ENCODE results near the gene DPM2.

GRCh38 chr9:127982912-127983311, 45.3 kb upstream of the DPM2 start:
- TF ChIP-seq JUNB (IDR thresholded peaks at IDR 0.05; ENCODE audit: unreplicated experiment) (no peak), CTCF (conservative IDR thresholded peaks at IDR 0.05; ENCODE audit: low read depth in 2 of 2) (no peak), POLR2AphosphoS5 (IDR thresholded peaks at IDR 0.05; ENCODE audit: low read depth) (no peak), EZH2 (IDR thresholded peaks at IDR 0.05; ENCODE audit: low read depth, unreplicated experiment) (no peak), STAT1 (IDR thresholded peaks at IDR 0.05; ENCODE audit: unreplicated experiment) (no peak), CREB1 (CRISPR knock-in tag; IDR thresholded peaks at IDR 0.05; ENCODE audit: low read depth) (no peak), EZH2phosphoT487 (IDR thresholded peaks at IDR 0.05; ENCODE audit: unreplicated experiment) (no peak), NANOG (IDR thresholded peaks at IDR 0.05; ENCODE audit: borderline replicate concordance) (no peak)
- TF ChIP-seq, protein P1, sequence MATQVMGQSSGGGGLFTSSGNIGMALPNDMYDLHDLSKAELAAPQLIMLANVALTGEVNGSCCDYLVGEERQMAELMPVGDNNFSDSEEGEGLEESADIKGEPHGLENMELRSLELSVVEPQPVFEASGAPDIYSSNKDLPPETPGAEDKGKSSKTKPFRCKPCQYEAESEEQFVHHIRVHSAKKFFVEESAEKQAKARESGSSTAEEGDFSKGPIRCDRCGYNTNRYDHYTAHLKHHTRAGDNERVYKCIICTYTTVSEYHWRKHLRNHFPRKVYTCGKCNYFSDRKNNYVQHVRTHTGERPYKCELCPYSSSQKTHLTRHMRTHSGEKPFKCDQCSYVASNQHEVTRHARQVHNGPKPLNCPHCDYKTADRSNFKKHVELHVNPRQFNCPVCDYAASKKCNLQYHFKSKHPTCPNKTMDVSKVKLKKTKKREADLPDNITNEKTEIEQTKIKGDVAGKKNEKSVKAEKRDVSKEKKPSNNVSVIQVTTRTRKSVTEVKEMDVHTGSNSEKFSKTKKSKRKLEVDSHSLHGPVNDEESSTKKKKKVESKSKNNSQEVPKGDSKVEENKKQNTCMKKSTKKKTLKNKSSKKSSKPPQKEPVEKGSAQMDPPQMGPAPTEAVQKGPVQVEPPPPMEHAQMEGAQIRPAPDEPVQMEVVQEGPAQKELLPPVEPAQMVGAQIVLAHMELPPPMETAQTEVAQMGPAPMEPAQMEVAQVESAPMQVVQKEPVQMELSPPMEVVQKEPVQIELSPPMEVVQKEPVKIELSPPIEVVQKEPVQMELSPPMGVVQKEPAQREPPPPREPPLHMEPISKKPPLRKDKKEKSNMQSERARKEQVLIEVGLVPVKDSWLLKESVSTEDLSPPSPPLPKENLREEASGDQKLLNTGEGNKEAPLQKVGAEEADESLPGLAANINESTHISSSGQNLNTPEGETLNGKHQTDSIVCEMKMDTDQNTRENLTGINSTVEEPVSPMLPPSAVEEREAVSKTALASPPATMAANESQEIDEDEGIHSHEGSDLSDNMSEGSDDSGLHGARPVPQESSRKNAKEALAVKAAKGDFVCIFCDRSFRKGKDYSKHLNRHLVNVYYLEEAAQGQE (IDR thresholded peaks at IDR 0.05; ENCODE audit: unreplicated experiment): no peak
- TF ChIP-seq, protein P2, sequence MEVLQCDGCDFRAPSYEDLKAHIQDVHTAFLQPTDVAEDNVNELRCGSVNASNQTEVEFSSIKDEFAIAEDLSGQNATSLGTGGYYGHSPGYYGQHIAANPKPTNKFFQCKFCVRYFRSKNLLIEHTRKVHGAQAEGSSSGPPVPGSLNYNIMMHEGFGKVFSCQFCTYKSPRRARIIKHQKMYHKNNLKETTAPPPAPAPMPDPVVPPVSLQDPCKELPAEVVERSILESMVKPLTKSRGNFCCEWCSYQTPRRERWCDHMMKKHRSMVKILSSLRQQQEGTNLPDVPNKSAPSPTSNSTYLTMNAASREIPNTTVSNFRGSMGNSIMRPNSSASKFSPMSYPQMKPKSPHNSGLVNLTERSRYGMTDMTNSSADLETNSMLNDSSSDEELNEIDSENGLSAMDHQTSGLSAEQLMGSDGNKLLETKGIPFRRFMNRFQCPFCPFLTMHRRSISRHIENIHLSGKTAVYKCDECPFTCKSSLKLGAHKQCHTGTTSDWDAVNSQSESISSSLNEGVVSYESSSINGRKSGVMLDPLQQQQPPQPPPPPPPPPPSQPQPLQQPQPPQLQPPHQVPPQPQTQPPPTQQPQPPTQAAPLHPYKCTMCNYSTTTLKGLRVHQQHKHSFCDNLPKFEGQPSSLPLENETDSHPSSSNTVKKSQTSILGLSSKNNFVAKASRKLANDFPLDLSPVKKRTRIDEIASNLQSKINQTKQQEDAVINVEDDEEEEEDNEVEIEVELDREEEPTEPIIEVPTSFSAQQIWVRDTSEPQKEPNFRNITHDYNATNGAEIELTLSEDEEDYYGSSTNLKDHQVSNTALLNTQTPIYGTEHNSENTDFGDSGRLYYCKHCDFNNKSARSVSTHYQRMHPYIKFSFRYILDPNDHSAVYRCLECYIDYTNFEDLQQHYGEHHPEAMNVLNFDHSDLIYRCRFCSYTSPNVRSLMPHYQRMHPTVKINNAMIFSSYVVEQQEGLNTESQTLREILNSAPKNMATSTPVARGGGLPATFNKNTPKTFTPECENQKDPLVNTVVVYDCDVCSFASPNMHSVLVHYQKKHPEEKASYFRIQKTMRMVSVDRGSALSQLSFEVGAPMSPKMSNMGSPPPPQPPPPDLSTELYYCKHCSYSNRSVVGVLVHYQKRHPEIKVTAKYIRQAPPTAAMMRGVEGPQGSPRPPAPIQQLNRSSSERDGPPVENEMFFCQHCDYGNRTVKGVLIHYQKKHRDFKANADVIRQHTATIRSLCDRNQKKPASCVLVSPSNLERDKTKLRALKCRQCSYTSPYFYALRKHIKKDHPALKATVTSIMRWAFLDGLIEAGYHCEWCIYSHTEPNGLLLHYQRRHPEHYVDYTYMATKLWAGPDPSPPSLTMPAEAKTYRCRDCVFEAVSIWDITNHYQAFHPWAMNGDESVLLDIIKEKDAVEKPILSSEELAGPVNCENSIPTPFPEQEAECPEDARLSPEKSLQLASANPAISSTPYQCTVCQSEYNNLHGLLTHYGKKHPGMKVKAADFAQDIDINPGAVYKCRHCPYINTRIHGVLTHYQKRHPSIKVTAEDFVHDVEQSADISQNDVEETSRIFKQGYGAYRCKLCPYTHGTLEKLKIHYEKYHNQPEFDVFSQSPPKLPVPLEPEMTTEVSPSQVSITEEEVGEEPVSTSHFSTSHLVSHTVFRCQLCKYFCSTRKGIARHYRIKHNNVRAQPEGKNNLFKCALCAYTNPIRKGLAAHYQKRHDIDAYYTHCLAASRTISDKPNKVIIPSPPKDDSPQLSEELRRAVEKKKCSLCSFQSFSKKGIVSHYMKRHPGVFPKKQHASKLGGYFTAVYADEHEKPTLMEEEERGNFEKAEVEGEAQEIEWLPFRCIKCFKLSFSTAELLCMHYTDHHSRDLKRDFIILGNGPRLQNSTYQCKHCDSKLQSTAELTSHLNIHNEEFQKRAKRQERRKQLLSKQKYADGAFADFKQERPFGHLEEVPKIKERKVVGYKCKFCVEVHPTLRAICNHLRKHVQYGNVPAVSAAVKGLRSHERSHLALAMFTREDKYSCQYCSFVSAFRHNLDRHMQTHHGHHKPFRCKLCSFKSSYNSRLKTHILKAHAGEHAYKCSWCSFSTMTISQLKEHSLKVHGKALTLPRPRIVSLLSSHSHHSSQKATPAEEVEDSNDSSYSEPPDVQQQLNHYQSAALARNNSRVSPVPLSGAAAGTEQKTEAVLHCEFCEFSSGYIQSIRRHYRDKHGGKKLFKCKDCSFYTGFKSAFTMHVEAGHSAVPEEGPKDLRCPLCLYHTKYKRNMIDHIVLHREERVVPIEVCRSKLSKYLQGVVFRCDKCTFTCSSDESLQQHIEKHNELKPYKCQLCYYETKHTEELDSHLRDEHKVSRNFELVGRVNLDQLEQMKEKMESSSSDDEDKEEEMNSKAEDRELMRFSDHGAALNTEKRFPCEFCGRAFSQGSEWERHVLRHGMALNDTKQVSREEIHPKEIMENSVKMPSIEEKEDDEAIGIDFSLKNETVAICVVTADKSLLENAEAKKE (CRISPR knock-in tag; IDR thresholded peaks at IDR 0.05): no peak
